Fibroblast of lung (primary cell): ENCODE measurements around the gene SHPK. TPM values are rescaled to one million over a fixed set of nuclear protein-coding genes. Genes with fewer than 3 reads are reported as not detected.

Experiments used
- DNase-seq, 2 donors: peaks; one replicate each; pipeline versions ENCODE4 v3.0.0 to v3.0.0-alpha.2; 2010; ENCODE audit warnings: low read depth in 2 of 2
- H2AFZ ChIP-seq: 2 replicates; pipeline ENCODE4 v1.5.1; 2012; ENCODE audit warnings: low read length, control low read depth, inconsistent platforms
- H3K27ac ChIP-seq: 2 replicates; pipeline ENCODE4 v1.5.1; 2011; ENCODE audit warnings: low read length, control low read depth; ENCODE audit not compliant: insufficient read depth
- H3K27me3 ChIP-seq: 2 replicates; pipeline ENCODE4 v1.5.1; 2011; ENCODE audit warnings: mild to moderate bottlenecking, low read length; ENCODE audit not compliant: control insufficient read depth, insufficient read depth
- H3K36me3 ChIP-seq: 2 replicates; pipeline ENCODE4 v1.5.1; 2011; ENCODE audit warnings: low read length; ENCODE audit not compliant: control insufficient read depth, insufficient read depth
- H3K4me1 ChIP-seq: 2 replicates; pipeline ENCODE4 v1.5.1; 2011; ENCODE audit warnings: low read length; ENCODE audit not compliant: control insufficient read depth, insufficient read depth; ENCODE audit errors: extremely low read depth
- H3K4me2 ChIP-seq: 2 replicates; pipeline ENCODE4 v1.5.1; 2011; ENCODE audit warnings: low read length, control low read depth; ENCODE audit not compliant: insufficient read depth; ENCODE audit errors: extremely low read depth
- H3K4me3 ChIP-seq, 4 experiments: fragments of 200-600 bp in 1 of 4; sonication (generic) in 1 of 4; replicated peaks in 1 of 4; 2 replicates each; pipeline ENCODE4 v1.5.1; 2011 to 2016; ENCODE audit warnings: low read length in 4 of 4, low read depth in 3 of 4, mild to moderate bottlenecking in 3 of 4, control low read depth in 2 of 4, inconsistent platforms in 1 of 4, mixed read lengths in 1 of 4; ENCODE audit not compliant: insufficient read depth in 1 of 4; ENCODE audit errors: control extremely low read depth in 1 of 4
- H3K79me2 ChIP-seq: 2 replicates; pipeline ENCODE4 v1.5.1; 2012; ENCODE audit warnings: mild to moderate bottlenecking, low read length, inconsistent platforms; ENCODE audit not compliant: control insufficient read depth, insufficient read depth
- H3K9ac ChIP-seq: 2 replicates; pipeline ENCODE4 v1.5.1; 2011; ENCODE audit warnings: mild to moderate bottlenecking, low read length, control low read depth; ENCODE audit not compliant: insufficient read depth
- H3K9me3 ChIP-seq: 2 replicates; pipeline ENCODE4 v1.5.1; 2012; ENCODE audit warnings: low read depth, low read length; ENCODE audit not compliant: control insufficient read depth, insufficient read depth
- H4K20me1 ChIP-seq: 2 replicates; pipeline ENCODE4 v1.5.1; 2011; ENCODE audit warnings: low read length; ENCODE audit not compliant: control insufficient read depth, insufficient read depth; ENCODE audit errors: extremely low read depth
- EZH2 ChIP-seq: IDR thresholded peaks from 2 replicates; pipeline ENCODE4 v1.5.1; 2012; ENCODE audit warnings: low read length, control low read depth, mild to moderate bottlenecking; ENCODE audit errors: missing control alignments
- polyA plus RNA-seq, 2 donors: library from polyadenylated mRNA; depleted of rRNA in 1 of 2; stranded (reverse) in 1 of 2; unstranded in 1 of 2; fragments of >200 nt; gene quantifications; 2 replicates each; pipeline ENCODE4 v1.2.1, GENCODE V29; 2011 to 2012; ENCODE audit warnings: missing spikeins in 1 of 2
- total RNA-seq: library from RNA; depleted of rRNA; stranded (reverse); fragments of >200 nt; gene quantifications from 2 replicates; pipeline ENCODE4 v1.2.1, GENCODE V29; 2014
- TF ChIP-seq, protein P1 (sequence below), 2 donors: IDR thresholded peaks in 1 of 2; conservative IDR thresholded peaks in 1 of 2; 1 replicate in 1 of 2; 2 replicates in 1 of 2; pipeline ENCODE4 v1.5.1; 2011 to 2012; ENCODE audit warnings: low read length in 2 of 2, control low read depth in 1 of 2, inconsistent platforms in 1 of 2, low read depth in 1 of 2, mild to moderate bottlenecking in 1 of 2

Gene SHPK
- total and polyA plus RNA-seq, 2 donors (not counting 1 experiment from before 2014, with no cell fraction given): 7.2 to 8.9 TPM

- DNase-seq: no peak
Observed at GRCh38 chr17:3603870-3604259, 32.2 kb downstream of the SHPK start.

DNA sequence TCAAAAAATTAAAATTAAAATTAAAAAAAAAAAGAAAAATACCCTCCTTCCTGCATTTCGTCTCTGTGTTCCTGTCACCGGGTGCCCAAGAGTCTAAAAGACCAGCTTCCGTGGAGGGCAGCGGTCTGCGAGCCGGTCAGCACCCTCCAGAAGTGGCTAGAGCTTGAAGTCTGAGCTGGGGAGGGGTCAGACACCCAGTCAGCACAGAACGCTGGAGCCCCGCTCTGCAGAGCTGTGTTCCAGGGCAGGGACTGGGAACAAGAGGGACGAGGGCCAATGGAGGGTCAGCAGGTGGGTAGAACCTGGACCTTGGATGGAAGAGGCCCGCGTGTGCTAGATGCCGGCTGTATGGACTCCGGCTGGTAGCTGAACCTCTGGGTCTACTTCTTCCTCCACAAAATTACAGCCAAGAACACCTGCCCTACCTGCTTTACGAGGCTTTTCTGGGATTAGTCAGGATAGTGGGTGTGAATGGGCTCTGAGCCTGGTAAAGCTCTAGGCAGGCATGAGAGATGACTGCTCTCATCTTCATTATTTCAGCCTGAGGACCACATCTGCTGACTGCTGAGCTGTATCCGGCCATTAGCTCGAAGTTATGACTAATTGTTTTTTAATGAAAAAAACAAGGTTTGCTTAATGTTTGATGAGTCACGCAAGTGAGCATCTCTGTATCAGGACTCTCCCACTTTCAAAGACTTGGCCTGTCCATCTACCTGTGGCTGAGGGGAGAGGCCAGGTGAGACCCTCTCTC, 32.8 kb downstream of the SHPK start:
- DNase-seq: peak; percentile 45 to 74
- Histone ChIP-seq H3K9me3 (no peaks in the 10 kb centered on the region), H3K27ac (no peak overlapping the region), H3K4me2 (no peak overlapping the region), H2AFZ (no peak overlapping the region), H3K4me1 (peaks cover 6% of the 10 kb centered on the region), H4K20me1 (no peaks in the 10 kb centered on the region), H3K4me3 (no peak overlapping the region), H3K9ac (no peak overlapping the region), H3K36me3 (peaks cover 3% of the 10 kb centered on the region), H3K27me3 (no peaks in the 10 kb centered on the region), H3K79me2 (no peaks in the 10 kb centered on the region)
- TF ChIP-seq EZH2: no peak
- TF ChIP-seq, protein P1, sequence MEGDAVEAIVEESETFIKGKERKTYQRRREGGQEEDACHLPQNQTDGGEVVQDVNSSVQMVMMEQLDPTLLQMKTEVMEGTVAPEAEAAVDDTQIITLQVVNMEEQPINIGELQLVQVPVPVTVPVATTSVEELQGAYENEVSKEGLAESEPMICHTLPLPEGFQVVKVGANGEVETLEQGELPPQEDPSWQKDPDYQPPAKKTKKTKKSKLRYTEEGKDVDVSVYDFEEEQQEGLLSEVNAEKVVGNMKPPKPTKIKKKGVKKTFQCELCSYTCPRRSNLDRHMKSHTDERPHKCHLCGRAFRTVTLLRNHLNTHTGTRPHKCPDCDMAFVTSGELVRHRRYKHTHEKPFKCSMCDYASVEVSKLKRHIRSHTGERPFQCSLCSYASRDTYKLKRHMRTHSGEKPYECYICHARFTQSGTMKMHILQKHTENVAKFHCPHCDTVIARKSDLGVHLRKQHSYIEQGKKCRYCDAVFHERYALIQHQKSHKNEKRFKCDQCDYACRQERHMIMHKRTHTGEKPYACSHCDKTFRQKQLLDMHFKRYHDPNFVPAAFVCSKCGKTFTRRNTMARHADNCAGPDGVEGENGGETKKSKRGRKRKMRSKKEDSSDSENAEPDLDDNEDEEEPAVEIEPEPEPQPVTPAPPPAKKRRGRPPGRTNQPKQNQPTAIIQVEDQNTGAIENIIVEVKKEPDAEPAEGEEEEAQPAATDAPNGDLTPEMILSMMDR (conservative IDR thresholded peaks at IDR 0.05 in 1 of 2, IDR thresholded peaks at IDR 0.05 in 1 of 2; ENCODE audit: low read depth in 1 of 2, low read length in 2 of 2): no peak

More at GRCh38 chr17:3603870-3604259, 32.2 kb downstream of the SHPK start:
- Histone ChIP-seq H3K4me1 (peaks cover 6% of the 10 kb centered on the region), H3K27ac (no peak overlapping the region), H3K4me2 (no peak overlapping the region), H3K36me3 (peaks cover 3% of the 10 kb centered on the region), H3K79me2 (no peaks in the 10 kb centered on the region), H3K9me3 (no peaks in the 10 kb centered on the region), H2AFZ (no peak overlapping the region), H3K9ac (no peak overlapping the region), H3K4me3 (no peak overlapping the region), H4K20me1 (no peaks in the 10 kb centered on the region), H3K27me3 (no peaks in the 10 kb centered on the region)
- no peak for TF ChIP-seq EZH2
- TF ChIP-seq, protein P1 (conservative IDR thresholded peaks at IDR 0.05 in 1 of 2, IDR thresholded peaks at IDR 0.05 in 1 of 2; ENCODE audit: low read depth in 1 of 2, low read length in 2 of 2): no peak

- Histone ChIP-seq H3K36me3 (peaks cover 3% of the 10 kb centered on the region), H3K9me3 (no peaks in the 10 kb centered on the region)
- no peak for TF ChIP-seq EZH2
- TF ChIP-seq, protein P1 (conservative IDR thresholded peaks at IDR 0.05 in 1 of 2, IDR thresholded peaks at IDR 0.05 in 1 of 2; ENCODE audit: low read depth in 1 of 2, low read length in 2 of 2): peak in 1 of 2 donors; percentile 40
Observed at GRCh38 chr17:3602499-3602898, 33.6 kb downstream of the SHPK start.

More at GRCh38 chr17:3602499-3602898, 33.6 kb downstream of the SHPK start:
- no peaks in the 10 kb centered on the region for H3K79me2 ChIP-seq
- H3K27ac ChIP-seq: no peak overlapping the region
- H3K4me2 ChIP-seq: no peak overlapping the region
- H3K4me3 ChIP-seq: no peak overlapping the region
- no peaks in the 10 kb centered on the region for H3K27me3 ChIP-seq
- peak; percentile 8 to 40 for DNase-seq
- H2AFZ ChIP-seq: no peak overlapping the region
- no peak overlapping the region for H3K9ac ChIP-seq
- no peaks in the 10 kb centered on the region for H4K20me1 ChIP-seq
- peaks cover 6% of the 10 kb centered on the region for H3K4me1 ChIP-seq
